ENCODE data around the gene VTA1.
"Not testable (repeated sequence)": the region's sequence is repeated elsewhere in the genome, so short reads cannot be mapped to it uniquely, and the experiment has no call there.

GRCh38 chr6:142110820-142111219 lies 36.2 kb upstream of the VTA1 start:
- TF ChIP-seq POLR2A, CTCF (IDR thresholded peaks at IDR 0.05): not testable (repeated sequence)
